Epidermal melanocyte (primary cell): ENCODE measurements around the gene HADHB.
A peak's percentile ranks its signal among the peaks of the same experiment; 100 is the strongest.
"Not testable (repeated sequence)": the region's sequence is repeated elsewhere in the genome, so short reads cannot be mapped to it uniquely, and the experiment has no call there.

Experiments
- DNase-seq: peaks from one replicate; pipeline ENCODE4 v3.0.0; 2011; ENCODE audit warnings: low spot score; ENCODE audit not compliant: insufficient read length

The HADHB gene

GRCh38 chr2:26292646-26293045 is 47.9 kb downstream of the HADHB start:
- DNase-seq: no peak

GRCh38 chr2:26295511-26295910 is 50.8 kb downstream of the HADHB start:
- DNase-seq: no peak

GRCh38 chr2:26297061-26297460 is 52.3 kb downstream of the HADHB start:
- no peak for DNase-seq

- no peak for DNase-seq
Measured at GRCh38 chr2:26298286-26298637, 53.5 kb downstream of the HADHB start.

GRCh38 chr2:26298638-26299393 is 54.1 kb downstream of the HADHB start:
- peak; percentile 28 for DNase-seq

GRCh38 chr2:26299471-26300101 is 54.8 kb downstream of the HADHB start:
- peak; percentile 30 for DNase-seq

GRCh38 chr2:26300234-26300925 is 55.6 kb downstream of the HADHB start:
- no peak for DNase-seq

GRCh38 chr2:26302846-26303245 is 58.1 kb downstream of the HADHB start:
- no peak for DNase-seq

- DNase-seq: not testable (repeated sequence)
Measured at GRCh38 chr2:26305094-26305493, 60.4 kb downstream of the HADHB start.

- DNase-seq: no peak
Measured at GRCh38 chr2:26305540-26305939, 60.8 kb downstream of the HADHB start.

- no peak for DNase-seq
Measured at GRCh38 chr2:26309921-26310320, 65.2 kb downstream of the HADHB start.

GRCh38 chr2:26312471-26312870 is 67.7 kb downstream of the HADHB start:
- DNase-seq: no peak

GRCh38 chr2:26313446-26313845 is 68.7 kb downstream of the HADHB start:
- no peak for DNase-seq

GRCh38 chr2:26314243-26314642 is 69.5 kb downstream of the HADHB start:
- no peak for DNase-seq

- DNase-seq: no peak
Measured at GRCh38 chr2:26316041-26316440, 71.3 kb downstream of the HADHB start.

- no peak for DNase-seq
Measured at GRCh38 chr2:26316845-26317244, 72.1 kb downstream of the HADHB start.

- DNase-seq: no peak
Measured at GRCh38 chr2:26317377-26318105, 72.8 kb downstream of the HADHB start.

GRCh38 chr2:26318950-26319349 is 74.2 kb downstream of the HADHB start:
- no peak for DNase-seq

- not testable (repeated sequence) for DNase-seq
Measured at GRCh38 chr2:26324479-26324878, 79.7 kb downstream of the HADHB start.

GRCh38 chr2:26324903-26325302 is 80.2 kb downstream of the HADHB start:
- no peak for DNase-seq

- DNase-seq: no peak
Measured at GRCh38 chr2:26325851-26326250, 81.1 kb downstream of the HADHB start.

- no peak for DNase-seq
Measured at GRCh38 chr2:26326514-26326913, 81.8 kb downstream of the HADHB start.
